Central memory CD8-positive, alpha-beta T cell (primary cell): ENCODE measurements around the gene GPR132.
"Not testable (repeated sequence)": the region's sequence is repeated elsewhere in the genome, so short reads cannot be mapped to it uniquely, and the experiment has no call there.

Source experiments
- ATAC-seq: fragments of 150-1000 bp; cut with Tn5 transposase; replicated peaks from 2 replicates; pipeline ENCODE4 v1.10.0; 2022; ENCODE audit warnings: mild to moderate bottlenecking, moderate FRiP score, moderate number of reproducible peaks; ENCODE audit not compliant: poor library complexity, severe bottlenecking; ENCODE audit errors: extremely low read depth
- DNase-seq, 2 donors: peaks; one replicate each; pipeline ENCODE4 v3.0.0; 2021; ENCODE audit warnings: low spot score in 2 of 2
- H3K27ac Mint-ChIP-seq: one replicate; pipeline ENCODE4 v1.8.0; 2022; ENCODE audit warnings: low read depth, mild to moderate bottlenecking, moderate library complexity, mixed read lengths
- H3K27me3 Mint-ChIP-seq: one replicate; pipeline ENCODE4 v1.8.0; 2022; ENCODE audit warnings: mixed read lengths
- H3K36me3 Mint-ChIP-seq: one replicate; pipeline ENCODE4 v1.8.0; 2022; ENCODE audit warnings: mild to moderate bottlenecking, moderate library complexity, mixed read lengths; ENCODE audit not compliant: insufficient read depth
- H3K4me1 Mint-ChIP-seq: one replicate; pipeline ENCODE4 v1.8.0; 2022; ENCODE audit warnings: mixed read lengths
- H3K4me3 Mint-ChIP-seq: one replicate; pipeline ENCODE4 v1.8.0; 2022; ENCODE audit warnings: mild to moderate bottlenecking, moderate library complexity, mixed read lengths
- H3K9me3 Mint-ChIP-seq: one replicate; pipeline ENCODE4 v1.8.0; 2022; ENCODE audit warnings: mixed read lengths

The GPR132 gene, protein sequence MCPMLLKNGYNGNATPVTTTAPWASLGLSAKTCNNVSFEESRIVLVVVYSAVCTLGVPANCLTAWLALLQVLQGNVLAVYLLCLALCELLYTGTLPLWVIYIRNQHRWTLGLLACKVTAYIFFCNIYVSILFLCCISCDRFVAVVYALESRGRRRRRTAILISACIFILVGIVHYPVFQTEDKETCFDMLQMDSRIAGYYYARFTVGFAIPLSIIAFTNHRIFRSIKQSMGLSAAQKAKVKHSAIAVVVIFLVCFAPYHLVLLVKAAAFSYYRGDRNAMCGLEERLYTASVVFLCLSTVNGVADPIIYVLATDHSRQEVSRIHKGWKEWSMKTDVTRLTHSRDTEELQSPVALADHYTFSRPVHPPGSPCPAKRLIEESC

DNA sequence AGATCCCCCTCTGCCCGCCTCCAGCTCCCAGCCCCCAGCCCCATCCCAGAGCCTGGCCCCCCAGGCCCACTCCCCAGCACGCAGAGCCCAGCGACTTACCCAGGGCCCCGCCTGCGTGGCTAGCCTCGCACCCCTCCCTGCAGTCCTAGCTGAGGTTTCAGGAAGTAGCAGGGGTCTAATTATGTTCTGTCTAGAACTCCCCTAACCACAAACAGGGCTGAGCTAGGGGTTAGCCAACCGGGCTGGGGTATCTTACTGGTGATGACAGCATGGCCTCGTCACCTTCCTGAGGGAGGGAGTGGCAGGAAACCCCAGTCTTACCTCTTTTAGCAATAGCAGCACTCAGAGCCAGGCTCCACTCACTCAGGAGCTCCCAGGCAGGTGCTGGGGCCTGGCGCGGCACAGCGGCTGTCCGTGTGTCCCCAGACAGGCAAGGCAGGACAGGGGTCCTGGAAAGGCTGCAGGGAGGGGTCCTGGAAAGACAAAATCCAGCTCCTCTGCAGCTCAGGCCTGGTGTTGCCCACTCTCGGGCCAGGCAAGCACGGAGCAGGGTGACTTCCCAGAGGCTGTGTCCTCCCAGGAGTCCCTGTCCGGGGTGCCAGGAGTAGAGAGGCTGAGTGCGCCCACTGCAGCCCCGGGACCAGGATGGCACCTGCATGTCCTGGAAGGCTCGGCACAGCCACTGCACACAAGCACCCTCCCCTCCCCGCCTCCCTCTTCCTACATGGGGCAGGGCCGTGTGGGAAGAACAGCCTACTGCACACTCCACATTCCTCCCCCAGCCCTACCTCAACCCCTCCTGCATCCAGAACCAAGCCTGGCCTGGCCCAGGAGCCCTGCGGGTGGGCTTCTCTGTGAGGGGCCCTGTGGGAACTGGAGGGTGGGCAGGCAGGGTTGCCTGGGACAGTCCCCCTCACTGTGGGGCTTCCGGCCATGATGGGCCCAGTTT is at the start of gene GPR132:
TSS of gene GPR132 (minus strand) at position 151 of the 949 bp plus-strand sequence. CDS start 10,010 bp downstream, outside the sequence.
- DNase-seq (peak; percentile 72 to 94), ATAC-seq (peak; percentile 93)
- Mint-ChIP-seq H3K4me1 (peaks cover 83% of the 10 kb centered on the region), H3K36me3 (peaks cover 49% of the 10 kb centered on the region), H3K27me3 (no peaks in the 10 kb centered on the region), H3K4me3 (peak within 1 kb of the TSS; percentile 99), H3K27ac (peak within 1 kb of the TSS; percentile 100), H3K9me3 (no peaks in the 10 kb centered on the region)

DNA sequence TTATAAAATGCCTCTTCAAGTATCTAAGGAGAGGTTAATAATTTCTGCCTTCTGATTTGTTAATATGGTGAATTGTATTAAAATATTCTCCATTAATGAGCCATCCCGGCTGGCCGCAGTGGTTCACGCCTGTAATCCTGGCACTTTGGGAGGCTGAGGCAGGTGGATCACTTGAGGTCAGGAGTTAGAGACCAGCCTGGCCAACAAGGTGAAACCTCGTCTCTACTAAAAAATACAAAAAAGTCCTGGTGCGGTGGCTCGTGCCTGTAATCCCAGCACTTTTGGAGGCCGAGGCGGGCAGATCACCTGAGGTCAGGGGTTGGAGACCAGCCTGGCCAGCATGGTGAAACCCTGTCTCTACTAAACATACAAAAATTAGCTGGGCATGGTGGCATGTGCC is 44.0 kb upstream of the GPR132 start:
- H3K27ac Mint-ChIP-seq, H3K4me1 Mint-ChIP-seq, DNase-seq, ATAC-seq, H3K36me3 Mint-ChIP-seq, H3K4me3 Mint-ChIP-seq, H3K9me3 Mint-ChIP-seq: not testable (repeated sequence)
- H3K27me3 Mint-ChIP-seq: peaks cover 29% of the 10 kb centered on the region

- ATAC-seq (no peak), DNase-seq (no peak)
- Mint-ChIP-seq H3K27ac (no peak overlapping the region), H3K9me3 (no peaks in the 10 kb centered on the region), H3K36me3 (no peaks in the 10 kb centered on the region), H3K4me1 (no peaks in the 10 kb centered on the region), H3K4me3 (no peak overlapping the region), H3K27me3 (peaks cover 37% of the 10 kb centered on the region)
Observed at GRCh38 chr14:105108516-105108864, 43.3 kb upstream of the GPR132 start.

DNA sequence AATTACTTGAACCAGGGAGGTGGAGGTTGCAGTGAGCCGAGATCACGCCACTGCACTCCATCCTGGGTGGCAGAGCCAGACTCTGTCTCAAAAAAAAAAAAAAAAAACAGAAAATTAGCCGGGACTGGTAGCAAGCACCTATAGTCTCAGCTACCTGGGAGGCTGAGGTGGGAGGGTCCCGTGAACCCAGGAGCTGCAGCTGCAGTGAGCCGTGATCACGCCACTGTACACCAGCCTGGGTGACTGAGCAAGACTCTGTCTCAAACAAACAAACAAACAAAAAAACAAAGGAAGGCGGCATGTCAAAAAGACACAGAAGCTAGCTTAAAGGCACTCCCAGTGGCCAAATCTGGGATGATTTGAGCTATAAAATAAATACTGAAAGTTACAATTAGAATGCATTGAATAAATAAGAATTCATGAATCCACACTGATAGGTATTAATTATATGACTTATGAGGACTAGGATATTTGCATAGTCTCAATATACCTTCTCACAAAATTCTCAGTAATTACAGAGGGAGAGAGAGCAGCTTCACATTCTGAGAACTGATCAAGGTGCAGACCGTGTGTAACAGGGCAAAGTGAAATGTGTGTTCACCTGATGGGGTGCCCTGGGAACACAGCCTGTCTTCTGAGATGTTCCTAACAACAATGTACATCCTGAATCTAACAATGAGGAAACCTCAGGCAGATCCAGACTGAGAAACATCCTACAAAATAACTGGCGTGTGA is 42.7 kb upstream of the GPR132 start:
- ATAC-seq (no peak), DNase-seq (no peak)
- H3K9me3 Mint-ChIP-seq: no peaks in the 10 kb centered on the region
- H3K4me3 Mint-ChIP-seq: no peak overlapping the region
- no peak overlapping the region for H3K27ac Mint-ChIP-seq
- H3K36me3 Mint-ChIP-seq: peaks cover 2% of the 10 kb centered on the region
- no peaks in the 10 kb centered on the region for H3K4me1 Mint-ChIP-seq
- H3K27me3 Mint-ChIP-seq: peaks cover 42% of the 10 kb centered on the region

- Mint-ChIP-seq H3K27ac (no peak overlapping the region), H3K9me3 (no peaks in the 10 kb centered on the region), H3K4me3 (no peak overlapping the region), H3K36me3 (peaks cover 2% of the 10 kb centered on the region), H3K27me3 (peaks cover 48% of the 10 kb centered on the region), H3K4me1 (no peaks in the 10 kb centered on the region)
- ATAC-seq (no peak), DNase-seq (no peak)
Observed at GRCh38 chr14:105107351-105107750, 42.1 kb upstream of the GPR132 start.

- Mint-ChIP-seq H3K4me1 (no peaks in the 10 kb centered on the region), H3K9me3 (no peaks in the 10 kb centered on the region), H3K36me3 (peaks cover 2% of the 10 kb centered on the region), H3K4me3 (no peak overlapping the region), H3K27me3 (peaks cover 62% of the 10 kb centered on the region), H3K27ac (no peak overlapping the region)
- ATAC-seq (no peak), DNase-seq (no peak)
Observed at GRCh38 chr14:105105158-105105557, 39.9 kb upstream of the GPR132 start.

- H3K27ac Mint-ChIP-seq: no peak overlapping the region
- no peak for ATAC-seq
- peaks cover 5% of the 10 kb centered on the region for H3K9me3 Mint-ChIP-seq
Observed at GRCh38 chr14:105102893-105103292, 37.7 kb upstream of the GPR132 start.

GRCh38 chr14:105102361-105102870 is 37.2 kb upstream of the GPR132 start:
- H3K36me3 Mint-ChIP-seq: peaks cover 2% of the 10 kb centered on the region
- no peak overlapping the region for H3K27ac Mint-ChIP-seq
- ATAC-seq: no peak

More at GRCh38 chr14:105102893-105103292, 37.7 kb upstream of the GPR132 start:
- H3K36me3 Mint-ChIP-seq: peaks cover 2% of the 10 kb centered on the region
- no peak overlapping the region for H3K4me3 Mint-ChIP-seq
- H3K4me1 Mint-ChIP-seq: no peaks in the 10 kb centered on the region
- peaks cover 69% of the 10 kb centered on the region for H3K27me3 Mint-ChIP-seq
- no peak for DNase-seq

GRCh38 chr14:105100910-105101309 is 35.7 kb upstream of the GPR132 start:
- no peak overlapping the region for H3K4me3 Mint-ChIP-seq
- no peaks in the 10 kb centered on the region for H3K4me1 Mint-ChIP-seq
- no peak for ATAC-seq
- no peak overlapping the region for H3K27ac Mint-ChIP-seq
- H3K36me3 Mint-ChIP-seq: peaks cover 2% of the 10 kb centered on the region
- H3K9me3 Mint-ChIP-seq: peaks cover 5% of the 10 kb centered on the region
- no peak for DNase-seq
- peaks cover 52% of the 10 kb centered on the region for H3K27me3 Mint-ChIP-seq

More at GRCh38 chr14:105102361-105102870, 37.2 kb upstream of the GPR132 start:
- no peaks in the 10 kb centered on the region for H3K4me1 Mint-ChIP-seq
- peaks cover 5% of the 10 kb centered on the region for H3K9me3 Mint-ChIP-seq
- peaks cover 64% of the 10 kb centered on the region for H3K27me3 Mint-ChIP-seq
- no peak for DNase-seq
- no peak overlapping the region for H3K4me3 Mint-ChIP-seq

DNA sequence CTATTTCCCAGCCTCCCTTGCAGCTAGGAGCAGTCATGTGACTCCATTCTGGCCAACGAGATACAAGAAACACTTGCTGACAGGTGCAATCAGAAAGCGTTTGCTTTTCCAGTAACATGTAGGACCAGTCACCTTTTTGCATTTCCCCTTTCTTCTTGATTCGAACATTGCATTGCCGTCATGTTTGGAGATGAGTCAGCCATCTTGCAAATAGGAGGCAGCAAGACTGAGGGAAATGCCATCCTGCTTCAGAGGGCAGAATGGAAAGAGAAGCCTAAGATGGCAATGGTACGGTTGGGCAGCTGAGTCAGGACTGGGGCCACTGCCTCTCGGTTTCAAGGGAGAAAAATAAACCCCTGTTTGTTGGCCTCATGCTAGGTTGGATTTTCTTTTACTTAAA is 34.5 kb upstream of the GPR132 start:
- peaks cover 5% of the 10 kb centered on the region for H3K9me3 Mint-ChIP-seq
- no peaks in the 10 kb centered on the region for H3K4me1 Mint-ChIP-seq
- H3K36me3 Mint-ChIP-seq: peaks cover 2% of the 10 kb centered on the region
- DNase-seq: no peak
- no peak for ATAC-seq
- no peak overlapping the region for H3K4me3 Mint-ChIP-seq
- no peak overlapping the region for H3K27ac Mint-ChIP-seq
- H3K27me3 Mint-ChIP-seq: peaks cover 52% of the 10 kb centered on the region

DNA sequence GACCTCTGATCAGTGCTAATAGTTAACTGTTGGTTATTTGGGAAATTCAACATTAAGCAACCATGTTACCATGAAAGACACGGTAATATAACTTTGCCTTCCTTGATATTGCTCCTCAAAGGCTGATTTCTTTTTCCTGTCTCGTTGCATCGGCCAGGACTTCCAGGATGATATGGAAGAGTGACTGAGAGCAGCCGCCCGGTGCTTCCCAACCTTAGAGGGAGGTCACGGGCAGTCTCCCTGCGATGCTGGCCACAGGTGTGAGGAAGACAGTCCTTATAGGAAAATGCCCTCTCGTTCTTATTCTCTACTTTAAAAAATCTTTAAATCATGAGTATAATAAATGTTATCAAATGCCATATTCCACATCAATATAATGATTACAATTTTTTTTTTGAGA is 33.1 kb upstream of the GPR132 start:
- no peak overlapping the region for H3K4me3 Mint-ChIP-seq
- peaks cover 2% of the 10 kb centered on the region for H3K36me3 Mint-ChIP-seq
- H3K27ac Mint-ChIP-seq: no peak overlapping the region
- no peak for DNase-seq
- ATAC-seq: no peak
- peaks cover 40% of the 10 kb centered on the region for H3K27me3 Mint-ChIP-seq
- H3K4me1 Mint-ChIP-seq: peaks cover 9% of the 10 kb centered on the region
- H3K9me3 Mint-ChIP-seq: peaks cover 5% of the 10 kb centered on the region

DNA sequence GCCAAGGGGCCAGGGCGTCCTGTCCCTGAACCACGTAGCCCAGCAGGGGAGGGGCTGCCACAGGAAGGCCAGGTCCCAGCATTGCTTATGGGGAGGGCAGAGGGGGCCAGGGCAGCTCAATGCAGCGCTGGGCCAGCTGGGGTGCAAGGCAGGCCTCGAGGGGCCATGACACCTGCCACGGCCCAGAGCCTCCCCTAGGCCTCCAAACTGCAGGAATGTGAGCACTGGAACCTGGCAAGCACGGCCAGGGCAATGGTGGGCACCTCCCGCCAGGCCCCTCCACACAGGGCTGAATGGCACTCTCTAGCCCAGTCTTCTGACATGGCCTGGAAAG is 32.5 kb upstream of the GPR132 start:
- Mint-ChIP-seq H3K27ac (no peak overlapping the region), H3K4me3 (no peak overlapping the region), H3K9me3 (peaks cover 5% of the 10 kb centered on the region), H3K36me3 (peaks cover 2% of the 10 kb centered on the region), H3K27me3 (peaks cover 35% of the 10 kb centered on the region), H3K4me1 (peaks cover 12% of the 10 kb centered on the region)
- DNase-seq (no peak), ATAC-seq (no peak)
